ENCODE results near the gene MSMB.
"Not testable (repeated sequence)": the region's sequence is repeated elsewhere in the genome, so short reads cannot be mapped to it uniquely, and the experiment has no call there.

MSMB gene

GRCh38 chr10:46069771-46070463 is 23.8 kb upstream of the MSMB start:
- no peak for DNase-seq

- DNase-seq = no peak
Measured at GRCh38 chr10:46068905-46069304, 22.8 kb upstream of the MSMB start.

- no peak for DNase-seq
Measured at GRCh38 chr10:46068117-46068516, 22.0 kb upstream of the MSMB start.

GRCh38 chr10:46064269-46064817 is 18.3 kb upstream of the MSMB start:
- DNase-seq = no peak

GRCh38 chr10:46062723-46063428 is 16.8 kb upstream of the MSMB start:
- DNase-seq = no peak

DNA sequence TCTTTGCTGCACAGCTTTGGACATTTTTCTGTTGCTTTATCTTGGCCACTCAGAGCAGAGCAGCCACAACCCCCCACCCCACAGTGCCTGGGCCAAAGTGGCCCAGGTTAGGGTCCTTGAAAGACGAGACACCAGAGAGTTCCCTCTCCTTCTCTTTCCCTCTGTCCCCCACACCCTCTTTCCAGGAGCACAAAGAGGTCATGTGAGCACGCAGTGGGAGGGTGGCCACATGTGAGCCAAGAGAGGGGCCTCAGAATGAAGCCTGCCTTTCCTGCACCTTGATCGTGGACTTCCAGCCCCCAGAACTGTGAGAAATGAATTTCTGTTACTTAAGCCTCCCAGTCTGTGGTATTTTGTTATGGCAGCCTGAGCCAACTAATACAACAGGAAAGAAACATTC is 14.6 kb upstream of the MSMB start:
- no peak for DNase-seq

DNA sequence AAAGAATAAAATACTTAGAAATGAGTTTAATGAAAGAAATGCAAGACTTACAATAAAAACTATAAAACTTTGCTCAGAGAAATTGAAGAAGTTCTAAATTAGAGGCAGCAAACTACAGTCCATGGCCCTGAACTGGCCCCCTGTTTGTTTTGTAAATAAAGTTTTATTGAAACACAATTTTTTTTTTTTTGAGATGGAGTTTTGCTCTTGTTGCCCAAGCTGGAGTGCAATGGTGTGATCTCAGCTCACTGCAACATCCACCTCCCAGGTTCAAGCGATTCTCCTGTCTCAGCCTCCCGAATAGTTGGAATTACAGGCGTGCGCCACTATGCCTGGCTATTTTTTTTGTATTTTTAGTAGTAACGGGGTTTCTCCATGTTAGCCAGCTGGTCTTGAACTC is 11.9 kb upstream of the MSMB start:
- DNase-seq = not testable (repeated sequence)

DNA sequence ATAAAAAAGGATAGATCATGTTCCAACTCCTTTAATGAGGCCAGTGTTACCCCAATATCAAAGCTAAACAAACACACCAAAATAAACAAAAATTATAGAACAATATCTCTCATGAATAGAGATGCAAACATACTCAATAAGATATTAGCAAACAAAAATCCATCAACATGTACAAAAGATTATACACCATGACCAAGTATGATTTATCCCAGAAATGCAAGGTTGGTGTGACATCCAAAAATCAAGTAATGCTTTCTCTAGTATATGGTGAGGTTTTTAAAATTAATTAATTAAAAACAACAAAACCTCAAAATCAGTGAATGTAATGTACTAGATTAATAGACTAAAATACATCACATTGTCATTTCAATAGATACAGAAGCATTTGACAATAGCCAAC is 11.0 kb upstream of the MSMB start:
- DNase-seq = no peak

DNA sequence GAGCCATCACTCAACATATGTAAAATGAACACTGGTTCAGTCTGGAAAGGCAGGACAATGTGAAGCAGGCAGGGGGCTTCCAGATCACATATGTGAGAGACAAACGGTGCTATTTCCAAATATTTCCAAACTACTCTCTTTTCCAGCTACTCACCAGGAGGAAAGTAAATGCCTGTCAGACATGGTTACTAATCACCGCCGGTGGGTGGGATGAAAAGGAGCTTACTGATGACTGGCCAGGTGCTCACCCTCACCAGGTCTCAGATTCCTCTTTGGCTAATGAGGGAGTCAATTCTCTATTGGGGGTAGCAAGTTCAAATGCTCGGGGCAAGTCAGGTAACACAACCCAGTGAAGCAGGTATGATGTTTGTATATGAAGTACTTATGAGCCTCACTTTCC is 9.7 kb upstream of the MSMB start:
- no peak for DNase-seq

- DNase-seq = no peak
Measured at GRCh38 chr10:46053534-46054434, 7.7 kb upstream of the MSMB start.

- no peak for DNase-seq
Measured at GRCh38 chr10:46052791-46053375, 6.8 kb upstream of the MSMB start.

GRCh38 chr10:46052057-46052790 is 6.2 kb upstream of the MSMB start:
- no peak for DNase-seq

- no peak for DNase-seq
Measured at GRCh38 chr10:46050941-46051623, 5.0 kb upstream of the MSMB start.

DNA sequence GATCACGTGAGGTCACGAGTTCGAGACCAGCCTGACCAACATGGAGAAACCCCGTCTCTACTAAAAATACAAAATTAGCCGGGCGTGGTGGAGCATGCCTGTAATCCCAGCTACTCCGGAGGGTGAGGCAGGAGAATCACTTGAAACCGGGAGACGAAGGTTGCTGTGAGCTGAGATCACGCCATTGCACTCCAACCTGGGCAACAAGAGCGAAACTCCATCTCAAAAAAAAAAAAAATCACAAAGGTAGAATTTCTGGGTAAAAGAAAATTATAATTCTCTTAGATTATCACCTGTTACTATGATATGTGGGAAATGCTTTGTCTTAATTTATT is 3.4 kb upstream of the MSMB start:
- DNase-seq = not testable (repeated sequence)

DNA sequence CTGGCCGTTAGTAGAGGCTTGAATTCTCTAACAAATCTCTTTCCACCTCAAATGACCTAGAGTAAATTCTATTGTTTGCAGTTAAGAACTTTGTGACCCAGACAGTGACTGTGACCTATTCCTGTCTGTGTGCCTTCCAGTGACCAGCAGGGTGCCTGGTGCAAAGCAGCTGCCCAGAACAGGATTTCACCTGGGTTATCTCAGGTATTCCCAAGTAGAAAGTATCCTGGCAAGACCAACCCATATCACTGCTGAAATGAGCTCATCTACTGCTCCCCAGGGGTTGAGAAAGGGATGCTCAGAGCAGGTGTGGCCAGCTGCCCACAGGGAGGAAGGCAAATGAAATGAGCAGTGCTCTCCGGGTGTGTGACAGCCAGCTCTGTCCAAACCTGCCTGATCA is 2.1 kb upstream of the MSMB start:
- DNase-seq = no peak

GRCh38 chr10:46042527-46042926 is 3.5 kb downstream of the MSMB start:
- DNase-seq = no peak

GRCh38 chr10:46040004-46040403 is 6.1 kb downstream of the MSMB start:
- no peak for DNase-seq

- DNase-seq = no peak
Measured at GRCh38 chr10:46037107-46037825, 8.8 kb downstream of the MSMB start.

DNA sequence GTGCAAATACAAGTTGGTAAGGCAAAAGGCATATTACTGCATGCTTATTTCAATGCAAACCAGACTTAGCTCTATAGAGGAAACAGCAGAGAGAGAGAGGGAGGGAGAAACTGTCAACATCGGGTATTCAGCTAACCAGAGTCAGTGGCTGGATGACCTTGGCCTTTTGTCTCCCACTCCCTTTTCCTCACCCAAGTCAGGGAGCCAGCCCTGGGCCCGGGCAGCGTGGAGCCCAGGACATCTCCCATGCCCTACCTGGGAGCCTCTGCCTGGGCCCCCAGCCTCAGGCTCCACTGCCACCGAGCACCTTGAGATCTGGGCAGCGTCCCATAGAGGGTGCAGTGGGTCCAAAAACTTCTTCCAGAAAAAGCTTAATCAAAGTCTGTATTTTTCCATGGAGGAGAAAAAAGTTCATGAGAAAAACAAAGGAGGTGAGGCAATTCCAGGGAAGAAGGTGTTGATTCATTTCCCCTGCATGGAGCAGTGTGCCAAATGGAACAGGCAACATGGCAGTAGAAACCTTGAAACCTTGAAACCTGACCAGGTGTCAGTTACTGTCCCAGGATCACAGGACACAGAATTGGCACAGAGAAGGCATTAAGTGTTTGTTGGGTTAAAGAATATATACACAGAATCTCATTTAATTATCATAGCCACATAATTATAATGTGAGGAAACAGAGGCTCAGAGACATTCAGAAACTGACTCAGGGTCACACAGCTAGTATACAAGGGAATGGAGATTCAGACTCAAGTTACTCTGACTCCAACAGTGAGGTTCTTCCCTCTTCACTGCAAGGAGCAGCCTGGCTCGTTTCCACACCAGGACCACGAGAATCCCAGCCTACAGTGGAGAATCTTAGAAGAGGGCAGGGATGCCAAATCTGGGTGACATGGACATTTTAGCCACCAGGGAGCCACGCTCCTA is 9.9 kb downstream of the MSMB start:
- no peak for DNase-seq

- peak; percentile 79 for DNase-seq
Measured at GRCh38 chr10:46033602-46034011, 12.5 kb downstream of the MSMB start.

Data from fibroblast of upper back skin (primary cell).